Hematopoietic multipotent progenitor cell treated with erythropoietin and hydrocortisone succinate and interleukin-3 and kit ligand, for 17 days (in vitro differentiated cells): Measurements from ENCODE around the gene PRADC1.

ENCODE experiments used
- DNase-seq: peaks from one replicate; pipeline ENCODE4 v3.0.0-alpha.2; 2015; ENCODE audit warnings: low spot score

The PRADC1 gene

DNA sequence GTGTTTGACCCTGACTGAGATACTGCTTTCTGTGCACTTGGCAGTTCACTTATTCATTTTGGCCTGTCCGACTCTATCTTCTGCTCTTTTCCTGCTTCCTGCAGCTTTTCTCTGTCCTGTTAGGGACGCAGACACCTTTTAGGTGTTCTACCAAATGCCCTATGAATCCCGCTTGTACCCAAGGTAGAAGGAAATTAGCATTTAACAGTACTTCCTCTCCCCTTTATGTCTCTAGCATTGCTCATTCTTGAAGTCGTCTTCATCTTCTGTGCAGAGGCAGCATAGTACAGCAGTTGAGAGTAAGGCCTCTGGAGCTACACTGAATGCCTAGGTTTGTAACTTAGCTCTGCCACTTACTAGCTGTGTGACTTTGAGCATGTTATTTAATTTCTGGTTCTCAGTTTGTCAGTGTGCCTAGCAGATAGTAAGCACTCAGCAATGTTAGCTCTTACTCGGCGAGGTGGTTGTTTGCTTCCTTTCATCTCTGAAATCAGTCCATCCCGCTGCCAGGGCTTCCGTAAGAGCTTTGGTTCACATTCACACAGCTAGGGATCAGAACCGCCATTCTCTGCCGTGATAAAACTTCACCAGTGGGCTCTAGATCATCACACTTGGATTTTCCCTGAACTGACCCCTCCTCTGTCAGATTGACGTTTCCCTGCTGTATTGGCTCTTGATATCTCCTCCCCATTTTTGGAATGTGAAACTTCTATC, 2.4 kb upstream of the PRADC1 start:
- no peak for DNase-seq

DNA sequence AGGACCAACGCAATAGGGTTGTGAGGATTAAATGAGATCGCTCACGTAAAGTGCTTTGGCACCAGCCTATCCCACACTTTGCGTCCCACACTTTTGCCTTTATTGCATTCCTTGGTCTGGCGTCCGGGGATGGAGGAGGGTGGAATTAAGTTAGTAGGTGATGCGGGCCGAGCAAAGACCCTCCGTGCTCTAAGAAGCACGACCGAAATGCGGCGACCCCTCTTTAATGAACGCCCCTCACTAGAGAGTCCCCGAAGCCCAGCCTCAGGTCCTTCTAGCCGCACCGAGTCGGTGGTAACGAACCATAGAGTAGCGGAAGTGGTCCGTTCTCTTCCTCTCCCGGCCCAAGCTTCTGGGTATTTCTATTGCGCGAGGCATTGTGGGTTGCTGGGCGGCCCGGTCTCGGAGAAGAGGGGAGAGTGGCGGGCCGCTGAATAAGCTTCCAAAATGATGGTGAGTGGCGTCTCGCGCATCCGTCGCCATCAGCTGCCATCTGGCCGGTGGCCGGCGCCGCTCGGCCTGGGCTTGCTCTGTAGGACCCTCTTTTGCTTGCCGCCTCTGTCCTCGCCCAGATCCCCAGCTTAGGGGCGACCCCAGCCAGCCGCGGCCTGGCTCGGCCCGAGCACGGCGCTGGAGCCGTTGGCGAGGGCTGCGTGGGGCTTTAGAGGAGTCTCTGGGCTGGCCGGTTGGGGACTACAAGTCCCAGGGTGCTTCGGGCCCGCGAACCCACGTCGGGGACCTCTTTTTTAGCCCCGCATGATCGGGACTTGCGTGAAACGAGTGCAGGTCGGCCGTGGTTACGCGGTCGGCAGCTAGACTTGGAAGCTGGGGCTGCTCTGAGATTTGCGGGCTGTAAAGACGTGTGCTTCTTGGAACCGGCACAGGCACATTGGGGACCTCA, 1.1 kb upstream of the PRADC1 start, which contains the start of gene CCT7:
CCT7 (plus strand) TSS at position 377 of the 901 bp plus-strand sequence; CDS start at position 448, 71 bp downstream.
- DNase-seq, result peak; percentile 81

- no peak for DNase-seq
Measured at GRCh38 chr2:73232403-73233153, 461 bp downstream of the PRADC1 start.

DNA sequence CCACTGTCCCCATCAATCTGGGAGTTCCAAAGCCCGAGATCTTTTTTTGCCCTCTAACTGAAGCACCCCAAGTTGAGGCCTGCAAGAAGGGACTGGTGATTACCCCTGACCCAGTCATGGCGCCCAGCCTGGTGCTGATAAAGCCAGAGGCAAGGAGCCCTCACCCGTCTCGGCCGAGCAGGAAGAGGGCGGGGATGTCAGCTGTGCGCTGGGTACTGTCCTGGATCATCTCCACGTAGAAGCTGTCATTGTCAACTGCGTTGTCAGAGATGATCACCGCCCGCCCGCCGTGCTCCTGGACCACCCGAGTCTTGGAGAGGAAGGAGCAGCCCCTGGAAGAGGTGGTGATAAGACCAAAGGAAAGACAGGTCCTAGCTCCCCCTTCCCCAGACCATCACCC, 4.4 kb downstream of the PRADC1 start:
- no peak for DNase-seq

- no peak for DNase-seq
Measured at GRCh38 chr2:73227086-73227485, 6.0 kb downstream of the PRADC1 start.

GRCh38 chr2:73225513-73226360, 7.3 kb downstream of the PRADC1 start:
- no peak for DNase-seq

- DNase-seq, result no peak
Measured at GRCh38 chr2:73223821-73224220, 9.2 kb downstream of the PRADC1 start.

GRCh38 chr2:73218298-73218697, 14.7 kb downstream of the PRADC1 start:
- no peak for DNase-seq

- DNase-seq, result no peak
Measured at GRCh38 chr2:73217826-73218225, 15.2 kb downstream of the PRADC1 start.

DNA sequence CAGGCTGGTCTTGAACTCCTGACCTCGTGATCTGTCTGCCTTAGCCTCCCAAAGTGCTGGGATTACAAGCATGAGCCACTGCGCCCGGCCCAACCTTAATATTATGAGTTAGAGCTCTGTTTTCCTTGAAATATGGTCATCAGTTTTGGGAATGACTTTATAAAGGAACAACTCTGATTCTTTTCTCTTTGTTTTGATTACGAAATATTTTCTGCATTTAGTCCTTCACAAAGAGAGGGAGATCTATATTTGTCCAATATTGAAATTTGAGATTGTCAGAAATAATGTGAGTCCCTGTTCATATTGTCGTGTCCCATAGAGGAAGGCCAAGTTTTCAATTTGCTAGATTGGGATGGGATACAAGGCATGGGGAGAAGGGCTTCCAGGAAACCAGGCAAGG, 15.9 kb downstream of the PRADC1 start:
- DNase-seq, result no peak

DNA sequence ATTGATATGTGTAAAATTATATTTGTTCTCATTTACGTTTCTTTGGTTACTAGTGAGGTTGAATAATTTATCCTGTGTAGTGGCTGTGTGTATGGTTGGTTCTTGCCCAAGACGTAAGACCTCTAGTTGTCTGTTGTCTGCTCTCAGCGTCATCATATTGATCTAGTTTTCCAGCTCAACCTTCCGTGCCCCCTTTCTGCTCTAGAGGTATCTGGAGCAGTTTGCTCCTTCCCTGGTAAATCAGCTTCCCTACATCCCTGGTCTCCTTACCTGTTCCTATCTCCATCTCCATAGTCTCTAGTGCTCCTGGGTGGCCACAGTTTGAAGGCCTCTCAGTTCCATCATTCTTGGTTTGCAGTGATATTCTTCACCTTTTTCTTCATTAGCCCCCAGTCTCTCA, 17.8 kb downstream of the PRADC1 start:
- no peak for DNase-seq

DNA sequence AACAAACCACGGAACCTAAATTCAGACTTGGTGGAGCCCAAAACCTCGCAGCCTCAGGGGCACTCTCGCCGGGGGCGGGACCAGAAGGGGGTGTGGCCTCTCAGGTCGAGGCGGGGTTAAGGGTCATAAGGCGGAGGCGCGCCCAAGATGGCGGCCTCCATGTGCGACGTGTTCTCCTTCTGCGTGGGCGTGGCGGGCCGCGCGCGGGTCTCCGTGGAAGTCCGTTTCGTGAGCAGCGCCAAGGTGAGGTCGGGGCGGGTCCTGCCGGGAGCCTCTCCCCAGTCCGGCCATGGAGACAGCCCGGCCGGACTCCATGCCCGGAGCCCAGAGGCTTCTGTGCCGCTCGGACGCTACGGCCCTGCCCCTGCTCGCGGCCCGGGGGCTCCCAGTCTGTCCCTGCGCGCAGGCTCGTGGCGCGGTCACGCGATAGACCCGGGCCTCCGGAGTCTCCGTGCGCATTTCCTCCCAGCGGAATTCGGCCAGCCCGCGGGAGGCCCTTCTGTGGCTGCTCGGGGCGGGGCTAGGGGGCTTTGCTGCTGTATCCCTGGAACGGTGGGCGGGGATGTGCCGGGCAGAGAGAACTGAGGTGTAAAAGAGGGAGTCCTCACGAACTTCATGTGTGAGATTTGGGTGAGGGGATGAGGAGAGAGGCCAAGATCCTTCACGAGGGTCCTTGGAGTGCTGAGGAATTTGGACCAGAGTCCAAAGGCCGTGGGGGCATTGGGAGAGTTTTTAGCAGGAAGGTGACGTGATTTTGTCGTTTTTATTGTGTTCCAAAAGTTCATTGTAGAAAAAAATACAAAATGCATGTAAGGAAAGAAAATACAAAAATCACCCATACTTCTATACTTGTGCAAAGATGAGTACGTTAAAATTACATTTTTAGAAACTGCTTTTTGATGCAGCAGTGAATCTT, 18.7 kb downstream of the PRADC1 start, which contains the start of gene SMYD5:
SMYD5 (plus strand) TSS at position 126 of the 916 bp plus-strand sequence; CDS start at position 148, 22 bp downstream.
- peak; percentile 85 for DNase-seq

DNA sequence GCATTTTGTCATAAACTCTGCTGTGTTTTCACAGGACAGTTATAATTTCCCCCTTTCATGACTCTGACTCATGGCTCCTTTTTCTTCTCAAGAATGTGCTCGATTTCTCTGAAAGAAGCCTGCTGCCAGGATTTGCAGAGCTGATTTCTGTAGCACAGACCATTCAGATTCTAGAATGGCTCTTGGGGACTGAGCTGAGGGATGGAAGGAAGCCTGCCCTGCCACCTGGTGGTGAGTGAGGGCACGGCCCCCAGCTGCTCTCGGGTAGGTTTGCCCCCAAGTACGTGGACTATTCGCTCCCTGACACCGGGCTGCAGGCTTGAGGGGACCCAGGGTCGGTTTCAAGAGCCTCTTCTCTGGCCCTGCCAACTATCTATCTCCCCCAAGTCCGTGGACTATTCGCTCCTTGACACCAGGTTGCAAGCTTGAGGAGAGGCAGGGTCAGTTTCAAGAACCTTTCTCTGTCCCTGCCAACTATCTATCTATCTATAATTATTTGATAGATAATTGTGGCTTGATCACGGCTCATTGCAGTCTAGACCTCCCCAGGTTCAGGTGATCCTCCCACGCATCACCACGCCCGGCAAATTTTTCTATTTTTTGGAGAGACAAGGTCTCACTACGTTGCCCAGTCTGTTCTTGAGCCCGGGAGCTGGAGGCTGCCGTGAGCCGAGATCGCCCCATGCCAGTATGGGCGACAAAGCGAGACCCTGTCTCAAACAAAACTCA, 20.4 kb downstream of the PRADC1 start:
- DNase-seq, result peak; percentile 53

DNA sequence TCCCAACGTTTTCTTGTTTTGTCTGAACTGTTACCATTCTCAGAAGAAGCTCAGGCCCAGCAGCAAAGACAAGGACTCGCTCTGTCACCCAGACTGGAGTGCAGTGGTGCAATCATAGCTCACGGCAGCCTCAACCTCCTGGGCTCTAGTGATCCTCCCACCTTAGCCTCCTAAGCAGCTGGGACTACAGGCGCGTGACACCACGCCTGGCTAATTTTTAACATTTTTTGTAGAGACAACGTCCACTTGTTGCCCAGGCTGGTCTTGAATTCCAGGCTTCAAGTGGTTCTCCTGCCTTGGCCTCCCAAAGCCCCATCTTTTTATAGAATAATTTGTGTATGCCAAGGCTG, 21.0 kb downstream of the PRADC1 start:
- DNase-seq, result no peak

DNA sequence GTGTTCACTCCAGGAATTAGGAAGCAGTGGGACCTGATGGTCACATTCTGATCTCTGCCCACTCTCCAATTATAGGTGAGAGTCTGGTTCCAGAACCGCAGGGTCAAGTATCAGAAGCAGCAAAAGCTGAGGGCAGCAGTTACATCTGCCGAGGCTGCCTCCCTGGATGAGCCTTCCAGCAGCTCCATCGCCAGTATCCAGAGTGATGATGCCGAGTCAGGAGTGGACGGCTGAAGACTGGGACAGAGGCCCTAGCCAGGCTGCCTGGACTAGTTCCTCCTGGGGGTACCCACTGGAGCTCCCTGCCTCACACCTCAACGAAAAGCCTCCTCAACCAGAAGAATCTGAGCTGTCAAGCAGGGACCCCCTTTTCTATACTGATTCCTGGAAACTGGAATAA, 22.3 kb downstream of the PRADC1 start:
- DNase-seq, result no peak

- no peak for DNase-seq
Measured at GRCh38 chr2:73210019-73210418, 23.0 kb downstream of the PRADC1 start.

- DNase-seq, result no peak
Measured at GRCh38 chr2:73208258-73208657, 24.8 kb downstream of the PRADC1 start.

GRCh38 chr2:73205611-73206010, 27.4 kb downstream of the PRADC1 start:
- DNase-seq, result no peak

DNA sequence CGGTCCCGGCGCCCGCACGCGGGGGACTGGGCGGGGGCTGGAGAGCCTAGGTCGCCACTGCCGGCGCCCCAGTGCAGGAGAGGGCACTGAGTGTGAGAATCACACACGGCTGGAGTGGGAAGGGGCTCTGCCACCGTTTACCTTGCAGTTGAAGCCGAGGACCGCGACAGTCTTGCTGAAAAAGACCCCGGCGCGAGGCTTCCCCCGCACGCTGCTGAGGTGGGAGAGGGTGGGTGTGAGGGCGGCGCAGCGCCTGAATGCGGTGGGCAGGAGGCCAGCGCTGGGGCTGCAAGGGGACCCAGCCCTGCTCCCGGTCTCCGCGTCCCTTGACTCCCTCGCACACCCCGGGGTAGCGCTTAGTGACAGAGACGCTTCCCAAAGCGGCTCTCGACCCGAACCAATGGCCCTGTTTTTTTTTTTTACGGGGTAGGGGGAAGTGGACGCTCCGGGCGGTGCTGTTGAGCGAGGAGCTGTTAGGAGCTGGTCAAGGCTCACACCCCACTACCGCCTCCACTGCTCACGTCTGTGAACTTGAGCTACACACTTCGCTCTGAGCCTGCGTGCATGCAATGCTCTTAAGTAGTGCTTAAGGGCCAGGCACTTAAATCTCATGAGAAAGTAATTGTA, 29.9 kb downstream of the PRADC1 start:
- DNase-seq, result no peak
